NCI-H1105 (cell line): ENCODE data around the gene FREM2.

Experiments
- DNase-seq: peaks from one replicate; lab custom pipeline; 2025; lab: John Stamatoyannopoulos, UW

FREM2 gene

DNA sequence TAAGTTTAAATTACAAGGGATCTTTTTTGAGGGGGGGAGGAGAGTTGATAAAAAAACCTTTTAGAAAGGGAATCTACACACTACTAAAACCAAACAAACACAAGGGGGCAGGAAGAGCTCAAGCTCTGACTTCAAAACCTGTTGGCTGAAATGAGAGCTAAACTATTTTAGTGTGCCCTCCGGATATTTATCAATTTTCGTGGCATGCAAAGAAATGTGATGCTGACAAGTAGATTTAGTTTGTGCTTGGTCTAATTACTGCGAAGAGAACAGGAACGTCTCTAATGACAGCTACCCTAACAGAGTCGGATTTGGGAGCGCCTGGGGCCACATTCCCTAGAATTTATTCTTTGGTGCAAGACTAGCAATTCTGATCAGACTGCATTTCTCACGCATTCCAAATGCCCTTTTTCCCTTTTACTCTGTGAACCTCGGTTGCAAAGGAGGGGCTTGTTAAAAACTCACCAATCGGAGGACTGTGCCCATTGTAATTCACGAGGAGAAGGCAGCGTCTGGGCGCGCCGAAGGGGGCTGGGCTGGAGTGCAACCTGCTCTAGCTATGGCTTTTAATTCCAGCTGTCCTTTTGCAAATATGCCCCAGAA, 802 bp upstream of the FREM2 start:
- DNase-seq, result no peak

DNA sequence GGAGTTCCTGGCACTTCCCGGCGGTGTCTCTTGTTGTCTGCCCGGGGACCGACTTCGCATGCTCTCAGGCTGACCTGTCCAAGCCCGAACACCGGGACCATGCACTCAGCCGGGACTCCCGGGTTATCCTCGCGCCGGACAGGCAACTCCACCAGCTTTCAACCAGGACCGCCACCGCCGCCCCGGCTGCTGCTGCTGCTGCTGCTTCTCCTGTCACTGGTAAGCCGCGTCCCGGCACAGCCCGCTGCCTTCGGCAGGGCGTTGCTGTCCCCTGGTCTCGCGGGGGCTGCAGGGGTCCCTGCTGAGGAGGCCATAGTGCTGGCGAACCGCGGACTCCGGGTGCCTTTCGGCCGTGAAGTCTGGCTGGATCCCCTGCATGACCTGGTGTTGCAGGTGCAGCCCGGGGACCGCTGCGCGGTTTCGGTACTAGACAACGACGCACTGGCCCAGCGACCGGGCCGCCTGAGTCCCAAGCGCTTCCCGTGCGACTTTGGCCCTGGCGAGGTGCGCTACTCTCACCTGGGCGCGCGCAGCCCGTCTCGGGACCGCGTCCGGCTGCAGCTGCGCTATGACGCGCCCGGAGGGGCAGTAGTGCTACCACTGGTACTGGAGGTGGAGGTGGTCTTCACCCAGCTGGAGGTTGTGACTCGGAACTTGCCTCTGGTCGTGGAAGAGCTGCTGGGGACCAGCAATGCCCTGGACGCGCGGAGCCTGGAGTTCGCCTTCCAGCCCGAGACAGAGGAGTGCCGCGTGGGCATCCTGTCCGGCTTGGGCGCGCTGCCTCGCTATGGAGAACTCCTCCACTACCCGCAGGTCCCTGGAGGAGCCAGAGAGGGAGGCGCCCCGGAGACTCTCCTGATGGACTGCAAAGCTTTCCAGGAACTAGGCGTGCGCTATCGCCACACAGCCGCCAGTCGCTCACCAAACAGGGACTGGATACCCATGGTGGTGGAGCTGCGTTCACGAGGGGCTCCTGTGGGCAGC, 661 bp downstream of the FREM2 start:
- no peak for DNase-seq

DNA sequence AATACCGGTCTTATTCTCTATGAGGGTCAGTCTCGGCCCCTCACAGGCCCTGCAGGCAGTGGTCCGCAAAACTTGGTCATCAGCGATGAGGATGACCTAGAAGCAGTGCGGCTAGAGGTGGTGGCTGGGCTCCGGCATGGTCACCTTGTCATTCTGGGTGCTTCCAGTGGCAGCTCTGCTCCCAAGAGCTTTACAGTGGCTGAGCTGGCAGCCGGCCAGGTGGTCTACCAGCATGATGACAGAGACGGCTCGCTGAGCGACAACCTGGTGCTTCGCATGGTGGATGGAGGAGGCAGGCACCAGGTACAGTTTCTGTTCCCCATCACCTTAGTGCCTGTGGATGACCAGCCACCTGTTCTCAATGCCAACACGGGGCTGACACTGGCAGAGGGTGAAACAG, 1.8 kb downstream of the FREM2 start:
- DNase-seq, result no peak

DNA sequence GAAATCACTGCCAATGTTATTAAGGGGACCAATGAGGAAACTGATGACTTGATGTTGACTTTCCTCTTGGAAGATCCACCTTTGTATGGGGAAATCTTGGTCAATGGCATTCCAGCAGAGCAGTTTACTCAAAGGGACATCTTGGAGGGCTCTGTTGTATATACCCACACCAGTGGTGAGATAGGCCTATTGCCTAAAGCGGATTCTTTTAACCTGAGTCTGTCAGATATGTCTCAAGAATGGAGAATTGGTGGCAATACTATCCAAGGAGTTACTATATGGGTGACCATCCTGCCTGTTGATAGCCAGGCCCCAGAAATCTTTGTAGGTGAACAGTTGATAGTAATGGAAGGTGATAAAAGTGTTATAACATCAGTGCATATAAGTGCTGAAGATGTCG, 3.4 kb downstream of the FREM2 start:
- no peak for DNase-seq

DNA sequence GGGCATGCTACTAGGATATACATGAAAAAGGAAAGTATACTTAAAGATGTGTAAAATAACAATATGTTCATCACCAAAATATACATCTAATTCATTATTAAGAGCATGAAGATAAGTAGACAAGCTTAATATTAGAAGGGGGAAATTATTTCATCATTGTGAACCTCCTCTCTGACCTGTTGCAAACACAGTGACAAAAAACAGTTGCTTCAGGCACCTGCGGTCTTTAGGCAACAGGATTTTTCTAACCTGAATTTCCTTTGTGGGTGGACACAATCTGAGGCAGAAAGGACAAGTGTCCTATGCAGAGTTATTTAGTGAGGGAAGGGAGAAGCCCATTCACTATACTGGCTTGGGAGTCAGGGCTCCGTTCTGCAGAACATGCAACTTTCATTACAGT, 6.3 kb downstream of the FREM2 start:
- DNase-seq, result no peak

DNA sequence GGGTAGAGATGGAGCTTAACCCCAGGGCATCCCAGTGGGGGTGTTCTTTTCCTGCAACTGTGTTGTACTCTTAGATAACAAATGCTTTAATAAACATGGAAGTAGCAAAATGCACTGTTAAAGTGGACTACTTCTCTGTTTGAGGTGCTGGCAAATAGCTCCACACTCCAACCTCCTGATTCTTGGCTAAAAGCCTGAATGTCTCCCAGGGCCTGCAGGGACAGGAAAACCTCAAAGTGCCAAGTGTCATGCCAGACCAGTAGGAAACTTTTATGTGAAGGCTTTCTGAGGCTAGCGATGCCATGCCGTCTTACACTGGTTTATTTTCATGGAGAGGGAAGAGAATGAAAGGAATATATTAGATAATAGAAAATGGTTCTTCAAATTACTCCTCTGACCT, 6.8 kb downstream of the FREM2 start:
- DNase-seq, result no peak

DNA sequence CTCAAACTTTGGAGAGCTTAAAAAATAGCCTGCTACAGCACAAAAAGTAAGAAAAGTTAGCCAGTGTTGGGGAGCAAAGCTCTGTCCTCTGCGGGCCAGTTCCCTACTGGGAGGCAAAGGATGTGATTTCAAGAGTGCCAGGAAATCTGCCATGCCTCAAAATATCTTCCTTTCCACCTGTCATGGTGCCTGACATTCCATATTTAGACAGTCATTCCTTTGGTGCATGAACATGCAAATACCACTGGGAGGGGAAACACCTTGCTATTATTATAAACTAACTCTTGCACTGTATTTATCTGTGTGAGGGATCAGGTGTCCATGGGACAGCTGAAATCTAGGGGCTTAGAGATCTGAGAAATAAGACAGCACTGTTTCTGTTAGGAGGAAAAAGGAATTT, 10.3 kb downstream of the FREM2 start:
- DNase-seq, result no peak

DNA sequence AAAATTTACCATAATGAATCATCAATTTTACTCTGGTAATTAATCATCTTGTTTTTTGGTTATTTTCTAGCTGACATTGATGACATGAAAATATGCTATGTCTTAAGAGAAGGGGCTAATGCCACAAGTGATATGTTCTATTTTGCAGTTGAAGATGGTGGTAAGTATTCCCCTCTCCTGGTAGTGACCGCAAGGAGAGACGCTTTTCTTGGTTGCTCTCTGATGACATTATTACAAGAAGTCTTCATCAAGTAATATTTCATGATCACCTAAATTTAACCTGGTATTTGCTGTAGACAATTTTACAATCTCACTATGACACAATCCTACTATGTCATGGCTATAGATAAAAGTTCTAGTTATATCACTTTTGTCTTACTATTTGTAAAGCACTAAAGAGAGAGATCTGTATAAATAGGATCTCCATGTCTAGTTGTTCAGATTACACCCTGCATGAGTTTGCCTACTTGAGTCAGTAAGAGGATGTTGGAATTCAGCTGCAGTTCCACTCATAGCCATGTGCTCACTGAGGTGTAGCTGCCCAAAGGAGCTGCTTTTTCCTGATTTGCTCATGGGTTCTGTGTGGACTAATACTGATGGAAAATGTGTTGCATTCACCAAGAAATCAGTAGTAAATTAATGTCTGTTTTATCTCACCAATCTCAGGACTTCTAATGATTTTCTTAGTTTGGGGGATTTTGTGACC, 10.9 kb downstream of the FREM2 start:
- DNase-seq, result no peak

DNA sequence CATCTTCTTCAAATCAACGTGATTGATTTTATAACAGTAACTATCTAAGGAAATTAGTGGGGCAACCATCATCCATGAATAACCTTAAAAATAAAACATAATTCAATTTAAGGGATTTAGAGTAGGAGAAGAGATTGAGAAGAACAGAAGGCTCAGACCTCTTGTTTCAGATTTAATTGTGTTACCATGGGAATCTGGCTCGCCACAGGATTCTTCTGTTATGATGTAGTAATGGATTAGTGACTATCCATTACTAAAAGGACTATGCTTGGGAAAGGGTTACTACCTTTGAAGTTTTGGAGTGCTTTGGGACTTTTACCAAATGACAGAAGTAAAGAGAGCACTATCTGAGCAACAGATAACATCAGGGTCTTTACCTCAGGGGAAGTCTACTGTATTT, 13.2 kb downstream of the FREM2 start:
- no peak for DNase-seq

DNA sequence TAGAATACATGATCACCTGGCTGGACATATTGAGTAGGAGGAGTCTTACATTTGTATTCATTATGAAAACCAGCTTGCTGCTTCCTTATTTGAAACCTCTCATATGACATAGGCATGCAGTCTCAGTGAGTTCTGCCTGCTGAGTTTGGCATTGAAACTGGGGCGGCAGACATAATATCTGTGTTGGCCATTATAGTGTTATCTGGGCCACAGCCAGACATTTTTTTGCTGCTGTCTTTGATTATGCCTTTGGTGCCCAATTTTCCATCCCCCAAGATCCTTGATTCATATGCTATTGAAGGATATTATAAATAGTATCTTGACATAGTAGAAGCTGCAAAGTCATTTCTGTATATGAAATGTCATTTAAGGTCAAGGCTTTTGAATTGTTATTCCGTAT, 15.8 kb downstream of the FREM2 start:
- DNase-seq, result no peak

DNA sequence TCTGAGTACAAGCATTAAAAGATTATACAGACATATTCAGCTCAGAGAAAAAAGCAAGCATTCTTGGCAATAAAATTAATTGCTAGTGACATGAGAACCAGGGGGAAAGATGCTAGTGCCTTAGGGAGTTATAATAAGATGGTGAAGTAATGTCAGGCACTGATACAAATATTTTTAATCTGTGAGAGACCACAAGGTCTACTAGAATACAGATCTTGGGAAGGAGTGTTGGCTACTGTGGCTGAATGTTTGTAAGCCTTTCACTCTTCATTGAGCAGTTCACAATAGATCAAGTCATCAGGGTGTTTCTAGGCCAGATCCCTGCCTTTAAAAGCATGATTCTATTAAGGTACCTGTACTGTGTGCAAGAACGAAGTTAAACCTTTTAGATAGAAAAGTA, 16.4 kb downstream of the FREM2 start:
- DNase-seq, result no peak

DNA sequence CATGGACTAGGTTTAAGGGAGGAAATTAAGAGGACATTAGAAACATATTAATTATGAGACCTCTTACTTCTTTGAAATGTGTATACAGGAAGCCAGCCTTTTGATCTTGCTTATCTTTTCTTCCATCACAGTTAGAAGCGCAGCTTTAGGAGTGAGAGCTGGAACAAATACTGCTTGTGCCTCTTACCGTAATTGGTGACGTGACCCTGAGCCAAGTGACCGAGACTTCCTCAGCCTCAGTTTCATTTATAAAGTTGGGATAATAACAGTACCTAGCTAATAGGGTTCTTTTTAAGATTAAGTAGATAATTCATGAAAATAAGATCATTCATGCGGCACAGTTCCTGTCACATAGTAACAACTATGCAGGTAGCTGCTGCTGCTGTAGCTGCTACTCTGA, 18.5 kb downstream of the FREM2 start:
- no peak for DNase-seq

DNA sequence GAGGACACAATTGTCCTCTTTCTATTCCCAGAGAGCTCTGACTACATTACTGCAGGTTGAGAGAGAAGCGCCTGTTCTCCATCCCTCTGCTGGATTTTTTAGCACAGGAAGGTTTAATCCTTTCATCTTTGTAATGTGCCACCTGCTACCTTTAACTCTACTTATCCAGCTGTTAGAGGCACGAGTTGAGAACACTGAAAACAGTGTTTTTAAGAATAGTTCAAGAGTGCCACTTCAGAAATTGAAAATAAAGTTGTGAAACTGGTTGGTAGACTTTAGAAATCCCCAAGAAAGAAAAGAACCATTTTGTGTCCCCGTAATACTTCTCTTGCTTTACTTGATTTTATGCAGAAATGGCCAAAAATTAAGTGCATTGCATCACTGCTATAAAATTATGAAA, 20.6 kb downstream of the FREM2 start:
- DNase-seq, result no peak

DNA sequence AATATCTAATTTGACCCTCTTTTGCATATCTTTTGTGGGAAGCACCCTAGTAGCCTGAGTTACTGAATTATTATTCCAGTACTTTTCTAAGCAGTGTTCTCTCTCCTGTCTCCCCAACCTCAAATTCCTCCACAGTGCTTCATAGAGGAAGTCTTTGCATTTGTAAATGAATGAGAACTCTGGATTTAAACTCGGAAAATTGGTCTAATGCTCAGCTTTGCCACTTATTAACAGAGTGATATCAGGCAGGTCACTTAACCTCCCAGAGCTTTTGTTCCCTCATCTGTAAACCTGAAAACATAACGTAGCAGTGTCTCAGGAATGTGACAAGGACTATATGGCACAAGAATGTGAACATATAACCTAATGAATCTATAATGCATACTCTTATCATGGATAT, 26.2 kb downstream of the FREM2 start:
- DNase-seq, result no peak

DNA sequence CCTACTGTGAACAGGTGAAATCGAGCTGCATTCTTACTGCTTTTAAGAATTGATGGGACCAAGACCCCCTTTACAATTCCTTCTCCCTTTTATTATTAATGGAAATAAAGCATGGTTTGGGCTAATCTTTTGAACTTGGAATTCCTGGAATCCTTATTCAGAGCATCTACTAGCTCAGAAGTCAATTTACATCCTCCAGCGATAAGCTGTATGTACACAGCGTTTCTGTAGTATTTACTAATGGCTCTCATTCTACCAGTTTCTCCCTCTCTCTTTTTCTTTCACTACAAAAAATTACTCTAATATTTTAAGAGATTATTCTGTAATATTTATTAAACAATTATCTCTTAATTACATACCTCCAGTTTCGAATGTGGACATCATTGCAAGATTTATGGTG, 31.5 kb downstream of the FREM2 start:
- no peak for DNase-seq

DNA sequence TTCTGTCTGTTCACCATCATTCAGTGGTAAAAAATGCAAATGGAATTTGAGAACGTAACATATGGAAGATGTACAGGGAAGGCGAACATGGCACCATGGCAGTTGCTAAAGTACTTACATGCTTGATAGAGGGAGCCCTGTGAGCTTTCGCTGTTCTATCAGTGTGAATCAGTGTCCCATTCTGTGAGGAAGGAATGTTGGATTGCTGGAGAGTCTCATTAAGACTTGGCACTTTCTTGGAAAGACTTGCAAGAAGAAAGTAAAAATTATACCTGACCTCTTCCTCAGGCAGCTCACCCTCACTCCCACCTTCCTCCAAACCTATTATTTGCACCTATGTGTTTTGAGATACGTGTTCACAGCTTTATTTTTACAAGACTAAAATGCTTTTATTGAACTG, 43.5 kb downstream of the FREM2 start:
- DNase-seq, result no peak

DNA sequence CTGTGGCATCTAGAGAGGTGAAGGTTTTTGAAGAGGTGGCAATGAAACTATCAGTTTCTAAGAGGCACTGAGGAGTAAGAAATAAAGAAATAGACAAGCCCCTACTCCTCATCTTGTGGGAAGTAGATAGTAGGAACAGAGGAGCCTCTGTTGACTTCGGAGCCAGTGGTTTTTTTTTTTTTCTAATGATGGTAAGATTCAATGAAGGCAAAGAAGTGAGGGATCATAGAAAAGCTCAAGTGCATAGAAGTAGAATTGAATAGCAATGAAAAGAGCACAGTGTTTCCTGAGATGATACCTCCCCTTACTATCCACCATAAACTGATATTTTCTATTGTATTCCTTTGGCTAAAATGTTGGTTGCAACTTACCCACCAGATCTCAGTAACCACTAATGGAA, 46.3 kb downstream of the FREM2 start:
- no peak for DNase-seq

DNA sequence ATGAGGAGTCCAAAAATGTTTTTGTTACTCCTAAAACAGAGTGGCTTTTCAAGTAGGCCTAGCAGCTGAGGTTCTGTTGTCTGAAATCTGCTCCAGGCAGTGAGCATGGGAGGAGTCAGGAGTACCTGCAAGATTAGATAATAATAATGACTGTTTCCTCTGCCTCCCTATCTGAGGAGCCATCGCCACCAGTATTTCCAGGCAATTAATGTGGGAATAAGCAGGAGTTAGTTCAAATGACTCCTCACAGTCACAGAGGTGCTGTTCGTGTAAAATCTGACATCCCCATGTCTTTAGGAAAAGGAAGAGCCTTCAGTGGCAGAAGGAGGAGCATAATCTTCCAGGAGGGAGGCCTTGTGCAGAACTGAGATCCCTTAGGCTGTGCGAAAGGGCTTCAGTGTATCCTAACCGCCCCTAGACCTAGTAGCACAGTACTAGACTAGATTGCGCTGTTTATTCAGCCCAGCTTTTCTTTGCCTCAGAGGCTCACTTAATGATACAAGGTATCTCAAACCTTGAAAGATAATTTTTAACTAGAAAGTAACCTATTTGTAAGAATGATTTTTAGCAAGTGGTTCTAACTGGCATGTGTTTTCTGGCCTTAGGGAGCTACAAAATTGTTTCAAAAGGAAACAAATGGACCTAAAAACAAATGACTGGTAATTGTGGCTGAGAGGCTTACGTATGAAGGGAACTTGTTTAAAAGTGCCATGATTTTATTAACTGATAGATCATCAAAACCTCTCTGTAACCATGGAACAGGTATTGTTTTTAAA, 49.0 kb downstream of the FREM2 start:
- DNase-seq, result no peak

DNA sequence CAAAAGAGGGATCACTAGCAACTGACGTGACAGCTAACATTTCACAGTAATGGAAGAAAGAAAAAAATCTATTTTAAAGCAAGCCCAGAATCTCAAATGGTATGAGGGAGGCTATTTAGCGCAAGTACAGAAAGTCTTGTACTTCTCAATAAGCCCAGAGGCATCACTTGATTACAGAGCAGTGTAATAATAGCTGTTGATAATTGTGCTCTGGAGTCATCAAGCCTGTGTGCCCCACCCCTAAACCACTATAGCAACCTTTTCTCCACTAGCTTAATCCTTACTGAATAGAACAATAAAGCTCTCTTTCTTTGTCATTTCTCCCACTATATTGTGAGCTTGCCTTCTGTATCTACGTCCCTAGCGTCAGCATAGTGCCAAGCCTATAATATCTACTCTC, 56.6 kb downstream of the FREM2 start:
- DNase-seq, result no peak

DNA sequence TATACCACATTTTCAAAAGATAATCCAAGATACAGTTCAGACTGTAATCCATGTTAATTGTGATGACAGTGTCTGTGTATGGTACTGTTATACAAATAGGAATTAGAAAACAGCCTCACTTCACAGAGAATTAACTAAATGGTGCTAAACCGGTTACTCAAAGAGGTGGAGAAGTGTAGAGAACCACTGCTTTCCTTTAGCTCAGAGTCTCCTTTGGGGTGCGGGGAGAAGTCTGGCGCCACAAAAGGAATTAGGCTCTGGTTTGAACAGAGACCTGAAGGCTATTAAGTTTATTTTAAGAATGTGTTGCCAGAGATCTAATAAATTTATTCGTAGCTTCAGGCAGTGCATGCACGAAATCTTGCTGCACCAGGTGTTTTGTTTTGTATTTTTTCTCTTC, 65.8 kb downstream of the FREM2 start:
- no peak for DNase-seq

DNA sequence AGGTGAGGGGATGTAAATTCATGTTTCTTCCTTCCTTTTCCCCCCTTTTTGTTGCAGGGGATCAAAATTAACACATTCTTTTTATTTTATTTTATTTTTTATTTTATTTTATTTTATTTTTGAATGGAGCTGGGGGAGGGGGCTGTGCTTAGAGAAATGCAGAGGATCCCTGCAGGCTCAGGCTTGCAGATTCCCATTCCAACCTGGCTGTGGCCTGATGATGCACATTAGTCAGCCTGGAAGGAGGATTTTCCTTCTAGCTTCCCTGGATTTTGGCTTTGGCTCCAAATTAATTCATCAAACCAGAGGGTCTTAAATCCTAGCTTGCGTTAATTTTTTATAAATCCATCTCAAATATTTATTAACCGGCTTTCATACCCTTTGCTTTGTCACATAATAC, 67.0 kb downstream of the FREM2 start:
- no peak for DNase-seq

DNA sequence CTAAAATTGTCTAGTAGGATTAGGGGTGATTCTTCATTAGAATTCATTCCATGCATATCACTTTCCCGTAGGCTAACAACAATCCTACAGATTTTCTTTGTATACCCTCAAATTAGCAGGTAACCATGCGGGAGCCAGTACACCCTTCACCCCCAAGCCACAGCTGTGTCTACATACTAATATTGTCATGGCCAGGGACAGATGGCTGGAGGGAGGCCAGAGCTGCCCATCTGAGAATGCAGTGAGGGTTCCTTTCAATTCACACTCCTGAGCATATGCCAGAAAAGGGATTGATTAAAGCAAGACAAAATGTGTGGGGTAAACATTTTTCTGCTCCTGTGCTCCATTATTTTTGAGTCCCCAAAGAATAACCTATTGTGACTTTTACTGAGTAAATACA, 68.9 kb downstream of the FREM2 start:
- DNase-seq, result no peak
